ENCODE results near the gene SPATA25. TPM values are rescaled to one million over a fixed set of nuclear protein-coding genes. Genes with fewer than 3 reads are reported as not detected.
"Not testable (repeated sequence)": the region's sequence is repeated elsewhere in the genome, so short reads cannot be mapped to it uniquely, and the experiment has no call there.

The SPATA25 gene
- total RNA-seq, 2 experiments from 2014 or later, result 0.55 to 1.2 TPM

GRCh38 chr20:45909817-45910669, 22.6 kb upstream of the SPATA25 start:
- DNase-seq (no peak), ATAC-seq (no peak)
- Mint-ChIP-seq H3K4me1 (peaks cover 22% of the 10 kb centered on the region), H3K27me3 (peaks cover 12% of the 10 kb centered on the region), H3K27ac (peak overlapping the region; percentile 71), H3K4me3 (peak overlapping the region; percentile 67), H3K9me3 (ENCODE audit: low read depth) (no peaks in the 10 kb centered on the region), H3K36me3 (no peaks in the 10 kb centered on the region)
- CTCF ChIA-PET, result interaction anchor here (0.7 to 2.5 kb wide), 7 partner anchors 20 to 104 kb away, joined by 3 to 9 read pairs (median 4); partner anchors contain the start of genes PCIF1 and ZNF335

- H3K27me3 Mint-ChIP-seq, result peaks cover 9% of the 10 kb centered on the region
- H3K9me3 Mint-ChIP-seq (ENCODE audit: low read depth), result no peaks in the 10 kb centered on the region
- peaks cover 19% of the 10 kb centered on the region for H3K4me1 Mint-ChIP-seq
- CTCF ChIA-PET, result interaction anchor here (0.8 to 2.5 kb wide), 7 partner anchors 19 to 104 kb away, joined by 3 to 9 read pairs (median 4); partner anchors contain the start of genes PCIF1, ZNF335 and ZSWIM1
- DNase-seq, result no peak
- no peak overlapping the region for H3K4me3 Mint-ChIP-seq
- ATAC-seq, result no peak
- no peak overlapping the region for H3K27ac Mint-ChIP-seq
- H3K36me3 Mint-ChIP-seq, result no peaks in the 10 kb centered on the region
These were observed 21.9 kb upstream of the SPATA25 start for GRCh38 chr20:45909336-45909808.

DNA sequence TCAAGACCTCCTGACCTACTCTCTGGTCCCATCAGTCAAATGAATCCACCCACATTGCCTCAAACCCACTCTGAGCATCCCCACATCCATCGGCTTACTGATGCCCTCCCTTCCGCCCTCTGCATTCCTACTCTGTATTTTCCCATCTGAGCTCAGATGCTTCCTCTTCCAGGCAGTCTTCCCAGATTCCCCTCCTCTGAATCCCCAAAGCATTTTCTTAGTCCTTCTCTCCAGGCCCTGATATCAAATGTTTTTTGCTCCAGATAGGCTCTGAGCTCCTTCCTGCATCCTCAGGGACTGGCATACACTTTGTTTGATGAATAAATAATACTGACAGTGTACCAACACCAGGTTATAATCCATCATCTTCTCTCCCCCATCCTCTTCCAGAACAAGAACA, 20.7 kb upstream of the SPATA25 start:
- ATAC-seq (no peak), DNase-seq (no peak)
- peaks cover 8% of the 10 kb centered on the region for H3K27me3 Mint-ChIP-seq
- H3K9me3 Mint-ChIP-seq (ENCODE audit: low read depth), result no peaks in the 10 kb centered on the region
- CTCF ChIA-PET, result interaction anchor here (0.9 kb wide), 1 partner anchor 25 kb away, joined by 3 read pairs; no protein-coding TSS in a partner anchor
- no peak overlapping the region for H3K27ac Mint-ChIP-seq
- peaks cover 18% of the 10 kb centered on the region for H3K4me1 Mint-ChIP-seq
- no peaks in the 10 kb centered on the region for H3K36me3 Mint-ChIP-seq
- H3K4me3 Mint-ChIP-seq, result no peak overlapping the region

GRCh38 chr20:45907219-45907948, 20.0 kb upstream of the SPATA25 start:
- Mint-ChIP-seq H3K4me3 (no peak overlapping the region), H3K27me3 (peaks cover 6% of the 10 kb centered on the region), H3K36me3 (no peaks in the 10 kb centered on the region), H3K9me3 (ENCODE audit: low read depth) (no peaks in the 10 kb centered on the region), H3K27ac (no peak overlapping the region), H3K4me1 (peaks cover 17% of the 10 kb centered on the region)
- CTCF ChIA-PET, result interaction anchor here (0.9 kb wide), 1 partner anchor 26 kb away, joined by 3 read pairs; no protein-coding TSS in a partner anchor
- DNase-seq, result no peak
- no peak for ATAC-seq

DNA sequence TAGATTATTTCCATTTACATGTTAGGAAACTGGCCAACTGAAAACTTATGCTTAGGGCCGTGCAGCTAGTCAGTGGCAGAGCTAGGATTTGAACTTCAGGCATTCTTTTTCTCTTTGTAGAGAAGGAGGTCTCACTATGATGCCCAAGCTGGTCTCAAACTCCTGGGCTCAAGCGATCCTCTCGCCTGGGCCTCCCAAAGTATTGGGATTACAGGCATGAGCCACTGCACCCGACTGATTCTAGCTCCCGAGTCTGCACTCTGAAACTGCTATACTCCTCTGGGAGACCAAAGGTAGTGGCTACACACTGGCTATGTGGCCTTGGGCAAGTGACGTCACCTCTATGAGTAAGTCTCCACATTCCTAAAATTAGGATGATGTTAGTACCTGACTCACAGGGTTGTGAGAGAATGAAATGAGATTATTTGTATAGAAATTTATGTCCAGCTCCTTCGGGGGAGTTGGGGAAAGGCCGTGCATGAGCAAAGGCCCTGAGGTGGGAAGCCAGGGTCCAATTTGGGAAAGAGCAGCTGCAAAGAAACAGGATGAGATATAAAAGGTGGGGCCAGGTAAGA, 18.2 kb upstream of the SPATA25 start:
- no peak for ATAC-seq
- H3K9me3 Mint-ChIP-seq (ENCODE audit: low read depth), result no peaks in the 10 kb centered on the region
- peaks cover 3% of the 10 kb centered on the region for H3K4me1 Mint-ChIP-seq
- DNase-seq, result no peak
- no peaks in the 10 kb centered on the region for H3K36me3 Mint-ChIP-seq
- H3K27ac Mint-ChIP-seq, result no peak overlapping the region
- H3K4me3 Mint-ChIP-seq, result no peak overlapping the region
- no peaks in the 10 kb centered on the region for H3K27me3 Mint-ChIP-seq
- CTCF ChIA-PET, result interaction anchor here (1.1 to 1.4 kb wide), 4 partner anchors 13 to 106 kb away, joined by 3 to 5 read pairs (median 4); no protein-coding TSS in a partner anchor

DNA sequence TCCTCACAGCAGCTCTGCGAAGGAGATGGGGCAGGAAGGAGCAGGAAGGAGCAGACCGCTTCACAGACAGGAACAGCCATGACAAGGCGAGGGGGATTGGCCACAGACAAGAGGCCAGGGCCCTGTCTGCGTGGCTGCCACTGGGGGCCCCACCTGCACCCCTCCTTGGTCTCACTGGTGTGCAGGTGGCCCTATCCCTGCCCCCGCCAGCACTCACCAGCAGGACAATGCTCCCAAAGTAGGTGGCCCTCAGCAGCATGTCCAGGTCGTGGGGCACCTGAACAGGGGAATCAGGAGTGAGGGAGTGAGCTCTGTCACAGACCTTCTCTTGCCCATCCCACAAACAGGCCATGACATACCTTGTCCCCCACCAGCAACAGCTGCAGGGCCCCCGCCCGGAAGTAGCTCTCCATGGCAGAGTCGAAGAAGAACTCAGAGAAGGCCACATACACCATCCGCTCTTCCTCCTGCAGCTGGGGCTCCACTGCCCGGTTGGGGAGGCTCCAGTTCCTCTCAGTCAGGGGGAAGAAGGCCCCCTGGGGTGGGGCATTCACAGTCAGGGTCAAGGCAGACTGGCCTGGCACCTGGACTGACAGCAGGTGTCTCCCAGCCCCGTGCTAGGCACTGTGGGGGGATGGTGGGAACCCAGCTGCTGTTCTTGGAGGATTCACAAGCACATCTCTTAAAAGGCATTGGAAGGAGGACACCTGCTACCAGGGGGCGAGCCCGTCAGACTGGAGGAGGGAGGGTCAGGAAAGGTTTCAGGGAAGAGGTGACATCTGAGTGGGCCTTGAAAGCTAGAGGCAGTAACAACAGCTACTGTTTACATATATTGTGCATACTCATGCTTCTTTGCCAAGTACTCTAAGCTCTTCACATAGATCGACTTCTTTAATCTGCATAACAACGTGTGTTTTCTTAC, 17.4 kb upstream of the SPATA25 start:
- Mint-ChIP-seq H3K27me3 (no peaks in the 10 kb centered on the region), H3K36me3 (no peaks in the 10 kb centered on the region), H3K4me1 (peaks cover 1% of the 10 kb centered on the region), H3K27ac (no peak overlapping the region), H3K4me3 (no peak overlapping the region), H3K9me3 (ENCODE audit: low read depth) (no peaks in the 10 kb centered on the region)
- ATAC-seq, result no peak
- DNase-seq, result no peak
- CTCF ChIA-PET, result interaction anchor here (0.6 to 1.4 kb wide), 5 partner anchors 12 to 1640 kb away, joined by 3 to 5 read pairs (median 3); no protein-coding TSS in a partner anchor

DNA sequence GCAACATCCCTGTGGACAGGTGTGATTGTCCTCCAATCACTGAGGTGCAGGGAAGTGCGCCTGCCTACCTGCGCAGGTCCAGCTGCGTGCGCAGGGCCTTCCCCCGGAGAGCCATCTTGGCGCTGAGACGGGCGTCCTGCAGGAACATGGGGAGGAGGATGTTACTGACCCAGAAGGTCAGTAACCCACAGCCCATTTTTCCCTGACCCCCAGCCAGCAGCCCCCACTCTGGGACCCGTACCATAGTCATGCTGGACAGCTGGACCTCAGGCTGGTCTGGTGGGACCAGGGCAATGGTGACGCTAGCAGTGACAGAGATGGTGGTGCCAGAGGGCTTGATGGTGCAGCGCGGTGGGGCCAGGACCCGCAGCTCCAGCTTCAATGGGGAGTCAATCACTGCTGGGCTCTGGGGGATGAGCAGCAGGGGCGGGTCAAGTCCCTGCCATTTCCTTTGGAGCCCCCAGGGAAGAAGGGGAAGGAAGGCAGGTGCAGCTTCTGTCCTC, 14.8 kb upstream of the SPATA25 start:
- H3K27me3 Mint-ChIP-seq, result no peaks in the 10 kb centered on the region
- H3K9me3 Mint-ChIP-seq (ENCODE audit: low read depth), result no peaks in the 10 kb centered on the region
- DNase-seq (no peak), ATAC-seq (no peak)
- no peaks in the 10 kb centered on the region for H3K36me3 Mint-ChIP-seq
- H3K27ac Mint-ChIP-seq, result no peak overlapping the region
- CTCF ChIA-PET, result no interaction called here
- no peak overlapping the region for H3K4me3 Mint-ChIP-seq
- H3K4me1 Mint-ChIP-seq, result no peaks in the 10 kb centered on the region

DNA sequence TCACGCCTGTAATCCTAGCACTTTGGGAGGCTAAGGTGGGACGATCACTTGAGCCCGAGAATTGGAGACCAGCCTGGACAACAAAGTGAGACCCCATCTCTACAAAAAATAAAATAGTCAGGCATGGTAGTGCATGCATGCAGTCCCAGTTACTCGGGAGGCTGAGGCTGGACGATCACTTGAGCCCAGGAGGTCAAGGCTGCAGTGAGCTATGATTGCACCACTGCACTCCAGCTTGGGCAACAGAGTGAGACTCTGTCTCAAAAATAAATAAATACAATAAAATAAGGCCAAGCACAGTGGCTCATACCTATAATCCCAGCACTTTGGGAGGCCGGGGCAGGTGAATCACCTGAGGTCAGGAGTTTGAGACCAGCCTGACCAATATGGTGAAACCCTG, 13.9 kb upstream of the SPATA25 start:
- DNase-seq; H3K4me1 Mint-ChIP-seq; H3K27me3 Mint-ChIP-seq; H3K4me3 Mint-ChIP-seq; H3K36me3 Mint-ChIP-seq; ATAC-seq; CTCF ChIA-PET; H3K27ac Mint-ChIP-seq; H3K9me3 Mint-ChIP-seq (ENCODE audit: low read depth): not testable (repeated sequence)

DNA sequence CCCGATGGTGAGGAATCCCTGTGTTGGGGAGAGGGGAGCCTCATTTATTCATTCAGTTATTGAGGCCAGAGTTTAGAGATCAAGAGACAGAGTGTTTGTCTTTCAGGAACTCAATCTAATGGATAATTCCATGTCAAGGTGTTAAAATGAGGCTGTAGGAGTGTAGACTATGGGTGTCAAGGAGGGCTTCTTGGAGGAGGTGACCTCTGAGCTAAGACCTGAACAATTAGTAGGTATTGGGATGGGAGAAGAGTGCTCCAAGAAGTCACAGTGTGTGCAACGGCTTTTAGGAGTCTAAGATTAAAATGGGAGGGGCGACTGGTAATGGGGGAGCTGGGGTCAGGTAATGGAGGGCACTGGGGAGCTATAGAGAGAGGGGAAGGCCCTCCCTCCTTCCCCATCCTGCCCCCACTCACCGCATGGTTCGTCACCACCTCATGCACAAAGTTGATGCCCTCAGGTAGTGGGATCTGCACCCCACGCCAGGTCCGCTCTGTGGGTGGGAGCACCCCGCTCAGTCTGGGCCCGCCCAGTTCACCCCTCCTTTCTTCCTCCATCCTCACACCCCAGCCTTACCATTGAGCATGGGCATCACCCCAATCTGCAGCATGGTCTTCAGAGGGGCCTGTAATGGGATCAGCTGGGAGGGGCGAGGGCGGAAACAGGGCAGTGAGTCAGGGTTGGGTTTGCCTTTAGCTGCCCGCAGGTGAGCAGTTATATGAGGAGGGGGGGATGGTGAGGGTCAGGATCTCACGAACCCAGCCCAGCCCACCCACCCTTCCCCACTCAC, 11.8 kb upstream of the SPATA25 start:
- Mint-ChIP-seq H3K4me3 (no peak overlapping the region), H3K4me1 (peaks cover 6% of the 10 kb centered on the region), H3K27ac (no peak overlapping the region), H3K9me3 (ENCODE audit: low read depth) (no peaks in the 10 kb centered on the region), H3K27me3 (no peaks in the 10 kb centered on the region), H3K36me3 (peaks cover 3% of the 10 kb centered on the region)
- CTCF ChIA-PET, result interaction anchor here (0.7 to 1.4 kb wide), 2 partner anchors 9 to 499 kb away, joined by 5 read pairs; partner anchors contain the start of genes CTSA and NEURL2
- no peak for DNase-seq
- no peak for ATAC-seq

- no peak for ATAC-seq
- Mint-ChIP-seq H3K4me1 (peaks cover 15% of the 10 kb centered on the region), H3K36me3 (peaks cover 3% of the 10 kb centered on the region), H3K27me3 (no peaks in the 10 kb centered on the region), H3K27ac (no peak overlapping the region), H3K9me3 (ENCODE audit: low read depth) (no peaks in the 10 kb centered on the region), H3K4me3 (no peak overlapping the region)
- CTCF ChIA-PET, result no interaction called here
- DNase-seq, result no peak
These were observed 10.9 kb upstream of the SPATA25 start for GRCh38 chr20:45898285-45898684.

- Mint-ChIP-seq H3K27me3 (no peaks in the 10 kb centered on the region), H3K9me3 (ENCODE audit: low read depth) (no peaks in the 10 kb centered on the region), H3K4me3 (no peak overlapping the region), H3K4me1 (peaks cover 21% of the 10 kb centered on the region), H3K27ac (no peak overlapping the region), H3K36me3 (peaks cover 4% of the 10 kb centered on the region)
- CTCF ChIA-PET, result no interaction called here
- ATAC-seq, result no peak
- no peak for DNase-seq
These were observed 10.3 kb upstream of the SPATA25 start for GRCh38 chr20:45897692-45898091.

GRCh38 chr20:45897289-45897688, 9.9 kb upstream of the SPATA25 start:
- CTCF ChIA-PET, result no interaction called here
- H3K9me3 Mint-ChIP-seq (ENCODE audit: low read depth), result no peaks in the 10 kb centered on the region
- H3K36me3 Mint-ChIP-seq, result peaks cover 4% of the 10 kb centered on the region
- H3K4me1 Mint-ChIP-seq, result peaks cover 25% of the 10 kb centered on the region
- no peaks in the 10 kb centered on the region for H3K27me3 Mint-ChIP-seq
- H3K4me3 Mint-ChIP-seq, result no peak overlapping the region
- ATAC-seq (no peak), DNase-seq (no peak)
- no peak overlapping the region for H3K27ac Mint-ChIP-seq
